DND-41 (cell line): ENCODE measurements around the gene RNF130.

Source experiments
- ATAC-seq: fragments of 200-7000 bp; cut with Tn5 transposase; 3 replicates; pipeline ENCODE4 v1.9.1; 2021; ENCODE audit warnings: low read depth; ENCODE audit not compliant: insufficient read depth
- DNase-seq: peaks from one replicate; pipeline ENCODE4 v3.0.0-alpha.2; 2020
- H2AFZ ChIP-seq: 2 replicates; pipeline ENCODE4 v1.6.0; 2012; ENCODE audit warnings: low read depth, low read length
- H3K27ac ChIP-seq: 2 replicates; pipeline ENCODE4 v1.5.1; 2012; ENCODE audit warnings: low read length, inconsistent platforms
- H3K27me3 ChIP-seq: fragments of 200-600 bp; sonication (generic); 2 replicates; pipeline ENCODE4 v1.6.0; 2012; ENCODE audit warnings: low read length, mild to moderate bottlenecking, inconsistent platforms; ENCODE audit not compliant: insufficient read depth, poor library complexity
- H3K36me3 ChIP-seq: 2 replicates; pipeline ENCODE4 v1.5.1; 2012; ENCODE audit warnings: low read length, inconsistent platforms; ENCODE audit not compliant: insufficient read depth
- H3K4me1 ChIP-seq: 2 replicates; pipeline ENCODE4 v1.5.1; 2012; ENCODE audit warnings: mild to moderate bottlenecking, low read length; ENCODE audit not compliant: insufficient read depth
- H3K4me2 ChIP-seq: 2 replicates; pipeline ENCODE4 v1.6.0; 2012; ENCODE audit warnings: mild to moderate bottlenecking, moderate library complexity, low read length, inconsistent platforms; ENCODE audit not compliant: insufficient read depth
- H3K4me3 ChIP-seq, 2 experiments: fragments of 200-600 bp in 1 of 2; shearing (Covaris generic) in 1 of 2; 2 replicates each; pipeline ENCODE4 v1.5.1; 2012 to 2016; ENCODE audit warnings: inconsistent platforms in 2 of 2, low read length in 2 of 2, mild to moderate bottlenecking in 2 of 2, low read depth in 1 of 2, moderate library complexity in 1 of 2
- H3K79me2 ChIP-seq: 2 replicates; pipeline ENCODE4 v1.6.0; 2012; ENCODE audit warnings: low read length, inconsistent platforms; ENCODE audit not compliant: insufficient read depth
- H3K9ac ChIP-seq: 2 replicates; pipeline ENCODE4 v1.6.0; 2012; ENCODE audit warnings: low read depth, mild to moderate bottlenecking, inconsistent platforms, low read length, moderate library complexity
- H3K9me3 ChIP-seq: 2 replicates; pipeline ENCODE4 v1.5.1; 2012; ENCODE audit warnings: low read length, moderate library complexity, mild to moderate bottlenecking, inconsistent platforms; ENCODE audit not compliant: insufficient read depth, severe bottlenecking
- H4K20me1 ChIP-seq: 2 replicates; pipeline ENCODE4 v1.6.0; 2012; ENCODE audit warnings: low read length; ENCODE audit not compliant: insufficient read depth
- CTCF ChIP-seq: IDR thresholded peaks from 2 replicates; pipeline ENCODE4 v1.5.1; 2012; ENCODE audit warnings: borderline replicate concordance, low read length, moderate library complexity, mild to moderate bottlenecking; ENCODE audit not compliant: poor library complexity, severe bottlenecking; ENCODE audit errors: extremely low read depth
- EZH2 ChIP-seq: IDR thresholded peaks from 3 replicates; pipeline ENCODE4 v1.6.1; 2012; ENCODE audit warnings: borderline replicate concordance, low read depth, mild to moderate bottlenecking, moderate library complexity, low read length, inconsistent platforms; ENCODE audit not compliant: severe bottlenecking

RNF130 gene

GRCh38 chr5:180103487-180104167, 32.1 kb upstream of the RNF130 start:
- H3K27me3 ChIP-seq = no peaks in the 10 kb centered on the region
- H3K4me2 ChIP-seq = no peak overlapping the region
- ATAC-seq = no peak

GRCh38 chr5:180102636-180103035, 31.1 kb upstream of the RNF130 start:
- Histone ChIP-seq H3K4me2 (no peak overlapping the region), H3K79me2 (no peaks in the 10 kb centered on the region), H3K36me3 (no peaks in the 10 kb centered on the region), H2AFZ (no peak overlapping the region), H4K20me1 (no peaks in the 10 kb centered on the region), H3K27me3 (no peaks in the 10 kb centered on the region), H3K4me1 (no peaks in the 10 kb centered on the region), H3K9me3 (peaks cover 7% of the 10 kb centered on the region), H3K4me3 (no peak overlapping the region), H3K9ac (no peak overlapping the region), H3K27ac (no peak overlapping the region)
- DNase-seq (no peak), ATAC-seq (no peak)
- TF ChIP-seq EZH2 = no peak

More at GRCh38 chr5:180103487-180104167, 32.1 kb upstream of the RNF130 start:
- TF ChIP-seq CTCF (no peak), EZH2 (no peak)
- H3K36me3 ChIP-seq = no peaks in the 10 kb centered on the region
- no peaks in the 10 kb centered on the region for H4K20me1 ChIP-seq
- H3K4me3 ChIP-seq = no peak overlapping the region
- no peaks in the 10 kb centered on the region for H3K4me1 ChIP-seq
- no peak overlapping the region for H3K9ac ChIP-seq
- H3K27ac ChIP-seq = no peak overlapping the region
- H3K79me2 ChIP-seq = no peaks in the 10 kb centered on the region
- H2AFZ ChIP-seq = no peak overlapping the region
- DNase-seq = no peak
- peaks cover 7% of the 10 kb centered on the region for H3K9me3 ChIP-seq

- Histone ChIP-seq H2AFZ (no peak overlapping the region), H4K20me1 (no peaks in the 10 kb centered on the region), H3K4me2 (no peak overlapping the region), H3K36me3 (no peaks in the 10 kb centered on the region), H3K9ac (no peak overlapping the region), H3K27ac (no peak overlapping the region), H3K4me3 (no peak overlapping the region), H3K27me3 (no peaks in the 10 kb centered on the region), H3K9me3 (peaks cover under 1% of the 10 kb centered on the region), H3K79me2 (no peaks in the 10 kb centered on the region), H3K4me1 (no peaks in the 10 kb centered on the region)
- DNase-seq (no peak), ATAC-seq (no peak)
- TF ChIP-seq CTCF = no peak
- no peak for TF ChIP-seq EZH2
Measured at GRCh38 chr5:180101451-180102105, 30.0 kb upstream of the RNF130 start.

DNA sequence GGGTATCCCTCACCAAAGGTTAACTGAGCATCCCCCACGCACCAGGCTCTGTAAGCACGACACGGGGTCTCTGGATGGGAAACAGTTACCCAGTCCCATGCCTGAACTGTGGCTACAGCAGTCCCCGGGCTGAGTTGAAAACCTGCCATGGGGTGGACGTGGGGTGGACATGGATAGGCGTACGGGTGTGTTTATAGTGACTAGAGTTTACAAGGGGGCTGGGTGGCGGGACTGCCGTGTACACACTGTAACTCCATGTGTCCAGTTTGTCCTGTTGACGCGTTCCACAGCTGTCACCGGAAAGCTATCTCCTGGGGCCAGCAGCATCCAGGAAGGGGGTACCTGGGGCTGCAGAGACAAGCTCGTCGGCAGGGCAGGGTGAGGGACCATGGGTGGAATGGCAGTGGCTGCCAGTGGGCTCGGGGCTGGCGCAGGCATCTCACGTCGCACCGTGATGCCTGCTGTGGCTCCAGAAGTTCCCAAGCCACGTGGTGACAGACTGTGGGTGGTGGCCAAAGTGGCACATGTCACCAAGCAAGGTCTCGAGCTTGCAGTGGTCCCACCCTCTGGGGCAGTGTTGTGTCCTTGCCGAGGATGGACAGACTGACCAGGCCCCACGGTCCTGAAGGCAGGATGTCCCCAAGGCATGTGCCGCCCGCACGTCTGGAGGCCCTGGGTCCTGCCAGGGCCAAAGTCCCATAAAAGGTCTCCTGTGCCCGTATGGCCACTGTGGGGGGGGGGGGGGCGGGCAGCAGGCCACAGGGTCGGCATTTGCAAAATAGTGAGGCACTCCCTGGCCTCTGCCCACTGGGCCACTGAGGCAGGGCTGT, 29.3 kb upstream of the RNF130 start:
- Histone ChIP-seq H3K36me3 (no peaks in the 10 kb centered on the region), H3K27me3 (no peaks in the 10 kb centered on the region), H2AFZ (no peak overlapping the region), H3K4me3 (no peak overlapping the region), H3K4me1 (no peaks in the 10 kb centered on the region), H4K20me1 (no peaks in the 10 kb centered on the region), H3K79me2 (no peaks in the 10 kb centered on the region), H3K9me3 (no peaks in the 10 kb centered on the region), H3K4me2 (no peak overlapping the region), H3K27ac (no peak overlapping the region), H3K9ac (no peak overlapping the region)
- ATAC-seq (no peak), DNase-seq (no peak)
- no peak for TF ChIP-seq CTCF
- TF ChIP-seq EZH2 = no peak
